ENCODE results near the gene LAMP2. TPM values are rescaled to one million over a fixed set of nuclear protein-coding genes. Genes with fewer than 3 reads are reported as not detected.

Gene LAMP2
- polyA plus RNA-seq, 1 donor, result 167 TPM

Other genes starting within 250 kb of the LAMP2 start
- gene ZBTB33, start 218.5 kb downstream of the LAMP2 start, polyA plus RNA-seq (ENCODE audit: insufficient read length), result 27.0 TPM
- gene TMEM255A, start 157.8 kb downstream of the LAMP2 start, polyA plus RNA-seq (ENCODE audit: insufficient read length), result 0.27 TPM
- 0.05 TPM for gene ATP1B4, start 107.2 kb downstream of the LAMP2 start, polyA plus RNA-seq (ENCODE audit: insufficient read length)
- gene CUL4B, start 91.7 kb upstream of the LAMP2 start, polyA plus RNA-seq (ENCODE audit: insufficient read length), result 86.6 TPM
- 61.9 TPM for gene MCTS1, start 134.8 kb upstream of the LAMP2 start, polyA plus RNA-seq (ENCODE audit: insufficient read length)
- gene C1GALT1C1, start 160.8 kb upstream of the LAMP2 start, polyA plus RNA-seq (ENCODE audit: insufficient read length), result 31.1 TPM